ENCODE data around the gene MSANTD1. TPM values are rescaled to one million over a fixed set of nuclear protein-coding genes. Genes with fewer than 3 reads are reported as not detected.

Gene MSANTD1
- total RNA-seq, 1 donor from 2014 or later: 0.44 TPM

Other genes starting within 250 kb of the MSANTD1 start
- gene HTT-AS, start 174.6 kb upstream of the MSANTD1 start, total RNA-seq: not detected
- gene HTT, start 174.5 kb upstream of the MSANTD1 start, total RNA-seq: 20.0 TPM
- 13.4 TPM for gene RGS12, start 43.9 kb downstream of the MSANTD1 start, total RNA-seq
- gene HGFAC, start 192.8 kb downstream of the MSANTD1 start, total RNA-seq: 0.80 TPM
- gene DOK7, start 214.1 kb downstream of the MSANTD1 start, total RNA-seq: 46.7 TPM

Data from left ventricle myocardium inferior (tissue), 1 donor.